AML-193 (cell line): ENCODE results near the gene ANKMY1.

Experiments used
- DNase-seq, 2 experiments: peaks; one replicate each; lab custom pipeline; 2025; lab: John Stamatoyannopoulos, UW

The ANKMY1 gene

GRCh38 chr2:240595381-240596079, 37.7 kb upstream of the ANKMY1 start:
- peak; percentile 13 to 32 for DNase-seq

GRCh38 chr2:240594511-240595380, 37.0 kb upstream of the ANKMY1 start:
- DNase-seq = no peak

- DNase-seq = no peak
Measured at GRCh38 chr2:240593703-240594451, 36.1 kb upstream of the ANKMY1 start.

- no peak for DNase-seq
Measured at GRCh38 chr2:240593026-240593702, 35.4 kb upstream of the ANKMY1 start.

GRCh38 chr2:240591784-240592183, 34.0 kb upstream of the ANKMY1 start:
- DNase-seq = no peak

GRCh38 chr2:240591226-240591625, 33.4 kb upstream of the ANKMY1 start:
- DNase-seq = no peak

- no peak for DNase-seq
Measured at GRCh38 chr2:240590681-240591111, 32.9 kb upstream of the ANKMY1 start.

GRCh38 chr2:240589850-240590525, 32.2 kb upstream of the ANKMY1 start:
- no peak for DNase-seq

- DNase-seq = no peak
Measured at GRCh38 chr2:240589375-240589774, 31.6 kb upstream of the ANKMY1 start.

- DNase-seq = no peak
Measured at GRCh38 chr2:240588669-240589068, 30.9 kb upstream of the ANKMY1 start.

- no peak for DNase-seq
Measured at GRCh38 chr2:240588006-240588655, 30.3 kb upstream of the ANKMY1 start.

- DNase-seq = peak; percentile 8 to 12
Measured at GRCh38 chr2:240586919-240587800, 29.4 kb upstream of the ANKMY1 start.

GRCh38 chr2:240586198-240586918, 28.6 kb upstream of the ANKMY1 start, which contains the start of gene CAPN10:
TSS of gene CAPN10 (plus strand) at chr2:240586734. CDS start at chr2:240586912, 178 bp downstream.
- peak; percentile 87 to 88 for DNase-seq

GRCh38 chr2:240585681-240586197, 28.0 kb upstream of the ANKMY1 start:
- no peak for DNase-seq

- DNase-seq = no peak
Measured at GRCh38 chr2:240585101-240585500, 27.3 kb upstream of the ANKMY1 start.

GRCh38 chr2:240584486-240585031, 26.8 kb upstream of the ANKMY1 start:
- DNase-seq = peak; percentile 59 to 61

GRCh38 chr2:240583774-240584173, 26.0 kb upstream of the ANKMY1 start:
- DNase-seq = no peak

GRCh38 chr2:240582781-240583180, 25.0 kb upstream of the ANKMY1 start:
- DNase-seq = no peak
